HL-60/S4 (cell line): ENCODE data around the gene DHDDS.

Source experiments
- in situ Hi-C: fragments of 300-500 bp; cut with MboI; formaldehyde crosslinking; loops from 2 replicates; pipeline ENCODE4 v1.14.3; 2022; ENCODE audit warnings: low sequenced_read_pairs

The DHDDS gene

DNA sequence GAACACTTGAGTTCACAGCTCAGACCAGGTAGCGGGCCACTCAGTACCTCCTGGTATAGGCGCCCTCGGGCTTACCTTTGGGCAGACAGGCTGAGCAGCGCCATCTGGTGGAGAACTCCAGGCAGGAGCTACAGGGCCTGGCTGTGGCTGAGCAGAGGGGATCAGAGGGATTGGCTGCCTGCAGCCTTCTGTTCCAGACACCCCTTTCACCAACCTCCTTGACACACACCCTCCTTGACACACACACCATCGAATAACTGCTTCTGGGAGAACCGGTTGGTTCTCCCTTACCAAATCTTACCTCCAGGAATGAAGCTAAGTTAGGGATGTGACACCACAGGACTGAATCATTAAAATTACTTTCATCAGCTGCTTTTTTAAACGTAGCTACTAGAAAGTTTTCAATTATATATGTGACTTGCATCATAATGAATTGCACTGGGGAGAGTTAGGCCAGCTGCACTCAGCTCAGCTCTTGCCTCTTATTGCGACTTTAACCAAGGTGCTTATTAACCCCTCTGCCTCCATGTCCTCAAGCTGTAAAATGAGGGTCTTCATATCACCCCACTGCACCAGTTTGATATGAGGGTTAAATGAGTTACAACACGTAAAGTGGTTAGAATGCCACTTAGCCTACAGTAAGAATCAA lies 14.9 kb upstream of the DHDDS start:
- in situ Hi-C loops = no loop called here

DNA sequence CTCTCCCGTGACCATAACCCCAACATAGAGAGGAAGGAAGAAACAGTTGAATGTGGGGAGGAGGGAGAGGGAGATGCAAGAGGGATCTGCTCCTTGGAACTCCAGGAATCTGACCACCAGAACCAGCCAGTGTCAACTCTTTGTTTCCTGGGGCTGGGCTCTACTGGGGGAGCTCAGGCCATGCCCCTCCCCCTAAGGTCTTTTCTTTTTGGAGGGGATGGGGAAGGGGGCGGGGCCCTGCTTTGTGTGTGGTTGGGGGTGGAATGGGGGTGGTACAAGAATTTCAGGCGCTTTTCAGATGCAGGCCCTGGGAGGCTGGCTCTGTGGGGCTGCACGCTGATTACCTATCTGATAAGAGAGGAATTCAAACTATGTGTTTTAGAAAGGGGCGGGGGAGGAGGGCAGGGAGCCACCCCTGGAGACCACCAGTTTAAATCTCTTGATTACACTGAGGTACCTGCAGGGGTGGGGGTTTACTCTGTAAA lies 13.2 kb upstream of the DHDDS start:
- in situ Hi-C loops = no loop called here

DNA sequence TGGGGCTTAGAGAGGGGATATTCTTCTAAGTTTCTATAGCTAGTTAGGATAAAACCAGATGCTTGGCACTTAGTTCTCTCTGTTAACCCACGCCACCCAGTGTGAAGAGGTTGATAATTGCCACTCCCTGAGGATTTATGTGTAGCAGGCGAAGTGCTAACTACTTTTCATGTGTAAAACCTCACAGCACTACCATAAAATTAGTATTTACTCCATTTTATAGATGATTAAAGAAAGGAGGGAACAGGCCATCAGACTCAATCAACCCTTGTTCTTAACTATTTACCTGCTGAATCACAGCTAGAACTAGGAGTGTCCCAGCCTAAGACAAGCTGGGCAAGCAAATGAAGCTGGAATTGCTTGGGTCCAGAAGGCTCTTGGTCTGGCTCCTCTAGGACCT lies 12.6 kb upstream of the DHDDS start:
- in situ Hi-C loops = no loop called here

DNA sequence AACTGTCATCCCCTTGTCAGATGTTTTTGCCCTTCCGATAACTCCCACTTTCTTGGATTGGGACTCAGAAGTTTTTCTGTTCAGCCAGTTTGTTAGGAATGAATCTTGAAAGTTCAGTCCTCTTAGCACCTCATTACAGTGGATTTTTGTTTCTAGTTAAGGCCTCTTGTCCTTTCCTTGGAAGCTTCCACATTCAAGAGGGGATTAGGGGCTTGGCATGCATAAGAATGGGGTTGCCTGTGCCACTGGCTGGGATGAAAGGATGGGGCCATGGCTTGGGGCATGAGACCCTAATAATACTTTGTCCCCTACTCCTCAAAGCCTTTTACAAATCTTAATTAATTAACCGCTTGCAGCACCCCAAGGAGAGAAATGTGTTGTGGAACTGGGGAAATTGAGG lies 2.4 kb upstream of the DHDDS start:
- in situ Hi-C loops = no loop called here

DNA sequence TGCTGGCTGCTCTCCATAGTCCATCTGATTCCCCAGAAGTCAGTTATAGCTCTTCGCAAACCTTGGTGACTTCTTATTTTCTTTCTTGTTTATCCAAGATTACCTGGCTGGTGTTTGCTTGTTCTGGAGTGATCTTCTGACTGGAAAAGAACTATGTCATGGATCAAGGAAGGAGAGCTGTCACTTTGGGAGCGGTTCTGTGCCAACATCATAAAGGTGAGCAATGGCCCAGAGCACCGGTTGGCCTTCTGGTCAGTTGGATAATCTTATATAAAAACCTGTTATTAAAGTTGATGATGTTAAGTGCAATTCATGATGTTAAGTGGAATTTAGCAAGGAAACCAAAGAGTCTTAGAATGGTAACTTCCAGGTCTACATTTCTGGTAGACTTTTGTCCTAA lies 672 bp downstream of the DHDDS start:
- in situ Hi-C loops = no loop called here

DNA sequence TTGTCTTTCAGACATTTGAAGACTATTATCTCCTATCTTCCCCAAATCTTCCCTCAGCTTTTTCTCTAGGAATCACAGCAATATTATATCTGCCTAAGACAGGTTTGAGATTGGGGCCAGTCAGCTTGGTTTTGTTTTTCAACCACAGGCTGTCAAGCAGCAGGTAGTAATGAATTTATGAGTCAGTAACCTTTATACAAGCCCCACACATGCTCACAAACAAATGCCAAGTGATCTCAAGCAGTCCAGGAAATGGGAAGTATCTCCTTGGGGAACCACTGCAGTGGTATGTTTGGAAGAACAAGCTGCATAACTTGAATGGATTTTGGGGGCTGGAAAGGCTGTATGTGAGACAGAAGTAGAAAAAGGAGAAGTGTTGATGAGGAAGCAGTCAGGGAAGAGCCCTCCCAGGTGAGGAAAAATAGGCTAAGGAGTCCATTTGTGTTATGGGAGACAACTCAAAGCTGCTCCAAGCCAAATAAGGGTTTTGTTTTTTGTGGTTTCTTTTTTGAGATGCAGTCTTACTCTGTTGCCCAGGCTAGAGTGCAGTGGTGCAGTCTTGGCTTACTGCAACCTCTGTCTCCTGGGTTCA lies 2.1 kb downstream of the DHDDS start:
- in situ Hi-C loops = no loop called here

DNA sequence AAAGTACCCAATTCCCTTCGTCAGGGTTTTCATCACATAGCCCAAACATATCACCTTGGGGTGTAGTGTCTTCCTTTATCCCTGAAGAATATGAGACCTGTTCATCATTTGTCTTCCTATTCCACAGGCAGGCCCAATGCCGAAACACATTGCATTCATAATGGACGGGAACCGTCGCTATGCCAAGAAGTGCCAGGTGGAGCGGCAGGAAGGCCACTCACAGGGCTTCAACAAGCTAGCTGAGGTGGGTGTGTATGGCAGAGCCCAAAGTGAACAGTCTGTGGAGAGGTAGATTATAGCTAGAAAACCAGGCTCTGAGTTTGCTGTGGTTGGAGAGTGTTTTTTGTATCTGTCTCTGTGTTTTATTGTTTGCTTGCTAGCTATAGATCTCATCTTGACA lies 5.9 kb downstream of the DHDDS start:
- in situ Hi-C loops = no loop called here

DNA sequence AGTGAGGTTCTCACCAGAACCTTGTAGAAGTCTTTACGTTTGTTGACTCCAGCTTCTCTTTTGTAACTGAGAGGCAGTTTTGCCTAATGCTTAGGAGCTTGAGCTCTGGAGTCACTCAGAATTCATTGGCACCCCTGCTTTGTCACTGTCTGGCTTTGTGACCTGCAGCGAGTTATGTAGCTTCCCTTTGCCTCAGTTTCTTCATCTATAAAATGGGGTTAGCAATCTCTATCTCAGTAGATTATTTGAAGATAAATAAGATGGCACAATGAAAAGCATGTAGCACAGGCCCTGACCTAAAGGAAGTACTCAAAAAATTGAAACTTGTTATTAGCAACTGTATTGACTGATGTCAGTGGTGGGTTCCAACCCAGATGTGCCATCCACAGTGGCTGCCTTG lies 8.1 kb downstream of the DHDDS start:
- in situ Hi-C loops = no loop called here

DNA sequence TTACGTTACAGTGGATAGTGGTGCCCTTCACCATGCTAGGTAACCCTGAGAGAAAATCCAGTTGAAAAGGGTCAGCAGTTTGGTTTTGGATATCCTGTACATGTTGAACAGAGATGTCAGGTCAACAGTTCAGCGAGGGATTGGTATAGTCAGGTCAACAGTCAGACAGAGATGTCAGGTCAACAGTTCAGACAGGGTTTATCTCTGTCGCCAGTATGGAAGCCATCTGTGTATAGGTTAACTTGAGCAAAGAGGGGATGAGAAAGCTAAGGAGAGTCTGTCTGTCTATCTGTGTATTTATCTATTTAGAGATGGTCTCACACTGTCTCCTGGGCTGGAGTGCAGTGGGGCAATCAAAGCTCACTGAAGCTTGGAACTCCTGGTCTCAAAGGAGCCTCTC lies 17.7 kb downstream of the DHDDS start:
- in situ Hi-C loops = no loop called here

DNA sequence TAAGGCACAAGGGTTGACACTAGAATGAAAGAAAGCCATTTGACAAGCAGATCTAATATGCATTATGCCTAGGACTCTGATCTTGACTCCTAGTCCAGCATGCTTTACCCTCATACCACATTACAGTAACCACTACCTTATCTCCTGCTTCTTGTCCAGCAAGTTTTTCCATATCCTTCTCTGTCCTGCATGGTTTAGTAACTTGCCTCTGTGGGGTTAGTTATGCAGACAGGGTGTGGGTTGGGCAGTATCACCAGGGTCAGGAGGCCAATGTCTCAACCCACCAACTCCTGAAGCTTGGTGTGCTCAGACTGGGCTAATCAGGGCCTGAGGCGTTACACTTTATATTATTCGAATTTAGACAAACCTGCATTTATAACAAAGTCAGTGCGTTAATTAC lies 18.8 kb downstream of the DHDDS start:
- in situ Hi-C loops = no loop called here

DNA sequence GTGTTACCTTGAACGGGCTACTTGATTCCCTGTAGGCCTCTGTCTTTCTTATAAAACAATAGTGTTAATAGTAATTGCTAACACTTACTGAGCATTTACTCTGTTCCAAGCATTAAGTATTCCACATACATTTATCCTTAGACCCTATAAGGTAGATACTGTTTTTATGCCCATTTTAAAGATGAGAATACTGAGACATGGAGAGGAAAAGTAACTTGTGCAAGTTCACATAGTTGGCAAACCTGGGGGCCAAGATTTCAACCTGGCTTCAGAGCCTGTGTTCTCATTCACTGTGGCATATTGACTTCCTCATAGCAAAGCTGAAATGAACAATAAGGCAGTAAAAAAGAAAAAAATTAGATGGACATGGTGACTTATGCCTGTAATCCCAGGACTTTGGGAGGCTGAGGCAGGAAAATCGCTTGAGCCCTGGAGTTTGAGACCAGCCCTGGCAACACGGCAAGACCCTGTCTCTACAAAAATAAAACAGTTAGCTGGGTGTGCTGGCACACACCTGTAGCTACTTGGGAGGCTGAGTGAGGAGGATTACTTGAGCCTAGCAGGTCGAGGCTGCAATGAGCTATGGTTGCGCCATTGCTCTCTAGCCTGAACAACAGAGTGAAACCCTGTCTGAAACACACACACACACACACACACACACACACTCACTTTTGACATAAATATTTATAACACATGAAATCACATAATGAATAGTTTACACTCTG lies 20.5 kb downstream of the DHDDS start:
- in situ Hi-C loops = no loop called here

DNA sequence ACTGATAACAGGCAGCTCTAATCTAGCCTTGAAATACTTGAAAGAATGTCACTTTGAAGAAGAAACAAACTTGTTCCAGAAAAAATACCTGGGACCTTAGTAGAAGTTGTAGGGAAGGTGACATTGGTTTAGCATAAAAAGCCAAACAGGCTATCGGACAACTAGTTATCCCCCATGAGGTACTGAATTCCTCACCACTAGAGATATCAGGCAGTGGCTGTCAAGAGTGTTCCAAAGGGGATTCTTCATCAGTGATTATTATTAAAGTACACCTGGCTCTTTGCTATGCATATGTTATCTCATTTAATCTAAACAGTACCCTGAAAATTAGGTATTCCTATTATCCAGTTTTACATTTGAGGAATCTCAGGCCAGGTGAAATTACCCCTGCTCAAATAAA lies 27.0 kb downstream of the DHDDS start:
- in situ Hi-C loops = no loop called here

DNA sequence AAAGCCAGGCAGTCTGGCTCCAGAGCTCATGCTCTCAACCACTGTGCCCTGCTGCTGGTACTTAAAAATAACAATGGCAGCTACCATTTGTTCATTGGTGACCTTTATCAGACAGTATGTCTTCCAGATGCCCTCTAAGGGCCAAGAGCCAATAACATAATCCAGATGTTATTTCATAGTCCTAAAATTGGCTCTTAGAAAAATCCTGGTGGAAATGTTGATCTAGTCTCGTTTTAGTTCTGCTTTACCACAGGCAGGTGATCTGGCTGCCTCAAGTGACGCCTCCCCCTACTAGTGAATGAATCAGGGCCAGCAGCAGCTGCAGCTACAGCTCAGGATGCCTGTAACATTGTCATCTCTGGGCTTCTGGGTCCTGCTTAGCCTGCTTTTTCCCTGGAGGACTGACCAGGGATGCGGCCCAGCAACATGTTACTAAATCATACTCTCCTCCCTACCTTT lies 27.5 kb downstream of the DHDDS start:
- in situ Hi-C loops = no loop called here

DNA sequence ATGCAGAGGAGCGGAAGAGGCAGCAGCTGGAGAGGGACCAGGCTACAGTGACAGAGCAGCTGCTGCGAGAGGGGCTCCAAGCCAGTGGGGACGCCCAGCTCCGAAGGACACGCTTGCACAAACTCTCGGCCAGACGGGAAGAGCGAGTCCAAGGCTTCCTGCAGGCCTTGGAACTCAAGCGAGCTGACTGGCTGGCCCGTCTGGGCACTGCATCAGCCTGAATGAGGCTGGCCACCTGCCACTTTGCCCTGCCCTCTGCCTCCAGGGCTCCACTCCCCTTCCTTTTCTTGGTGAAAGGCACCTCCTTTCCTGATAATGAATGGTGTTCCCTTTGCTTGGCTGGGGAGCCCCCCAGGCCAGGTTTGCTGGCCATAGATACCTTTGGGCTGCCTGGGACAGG lies 36.8 kb downstream of the DHDDS start:
- in situ Hi-C loops = no loop called here

DNA sequence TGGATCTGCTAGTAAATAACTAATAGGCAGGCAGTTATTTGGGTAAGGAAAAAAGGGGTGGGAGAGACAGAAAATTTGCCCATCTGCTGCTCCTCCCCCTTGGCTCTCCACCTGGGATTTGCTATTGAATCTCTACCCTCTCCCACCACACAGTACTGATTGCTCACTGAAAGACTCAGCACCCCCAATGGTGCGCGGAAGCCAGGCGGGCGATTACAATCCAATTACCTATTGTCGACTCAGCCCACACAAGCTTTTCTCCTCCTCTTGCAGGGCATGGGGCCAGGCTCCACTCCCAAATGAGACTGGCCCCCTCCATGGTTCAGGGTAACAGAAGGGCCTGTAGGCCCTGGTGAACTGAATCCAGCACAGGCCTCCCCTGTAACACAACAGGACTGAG lies 37.4 kb downstream of the DHDDS start:
- in situ Hi-C loops = no loop called here

DNA sequence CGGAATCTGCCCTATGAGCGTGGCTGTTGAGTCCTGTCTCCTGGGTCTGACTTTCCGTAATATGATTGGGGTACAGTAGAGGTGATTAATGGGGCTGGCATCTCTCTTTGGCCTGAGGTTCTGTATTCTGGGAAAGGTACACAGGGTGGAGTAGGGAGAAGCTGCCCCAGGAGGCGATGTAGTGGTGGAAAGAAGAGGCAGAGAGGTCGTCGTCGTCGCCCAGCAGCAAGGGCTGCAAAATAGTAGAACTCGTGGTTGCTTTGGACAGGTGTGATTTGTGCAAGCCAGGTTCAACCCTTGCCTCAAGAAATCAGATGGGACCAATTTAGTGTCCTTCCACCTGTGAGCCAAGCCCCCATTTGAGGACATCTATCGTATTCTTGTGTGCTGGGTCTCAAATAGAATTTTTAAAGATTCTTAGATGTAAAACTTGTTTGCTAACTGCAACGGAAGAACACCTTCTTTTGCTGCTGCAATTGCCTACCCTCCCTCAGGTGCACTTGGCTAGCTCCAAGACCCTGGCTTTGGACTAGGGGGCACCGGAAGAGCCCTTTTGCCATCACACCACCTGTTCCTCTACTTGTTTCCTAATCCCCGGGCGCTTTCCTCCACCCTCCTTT lies 38.9 kb downstream of the DHDDS start:
- in situ Hi-C loops = no loop called here

DNA sequence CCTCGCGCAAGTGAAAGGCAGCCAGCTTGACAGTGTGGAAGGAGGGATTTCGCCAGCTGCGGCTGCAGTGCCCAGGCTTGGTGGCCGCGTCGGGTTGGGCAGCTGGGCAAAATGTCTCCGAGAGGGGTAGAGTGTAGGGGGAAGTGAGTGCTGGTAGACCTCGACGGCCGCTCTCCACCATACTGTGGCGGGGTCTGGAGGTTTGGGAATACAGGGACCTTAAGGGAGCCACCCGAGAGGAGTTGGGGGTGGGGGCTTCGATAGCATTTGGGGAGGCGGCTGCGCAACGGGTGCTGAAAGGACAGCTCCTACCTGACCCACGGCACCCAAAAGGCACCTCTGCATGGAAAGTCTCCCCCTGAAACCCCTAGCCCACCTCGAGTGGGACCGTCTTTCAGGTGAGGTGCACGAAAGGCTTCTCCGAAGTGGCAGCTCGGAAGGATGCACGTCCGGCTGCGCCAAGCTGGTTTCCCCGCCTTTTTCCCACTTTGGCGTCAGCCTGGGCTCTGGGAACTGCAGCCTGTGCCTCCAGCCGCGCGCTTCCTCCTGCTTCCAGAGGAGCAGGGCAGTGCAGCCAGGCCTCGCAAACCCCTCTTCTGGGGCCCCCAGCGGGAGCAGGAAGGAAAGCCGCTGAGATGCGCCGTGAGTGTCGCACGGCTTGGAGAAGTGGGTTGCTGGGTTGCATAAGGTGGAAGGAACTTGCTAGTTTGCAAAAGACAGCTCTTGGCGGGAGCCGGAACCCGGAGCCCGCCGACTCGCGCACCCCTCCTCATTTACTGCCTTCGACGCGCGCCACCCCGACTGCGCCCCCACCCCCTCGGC lies 39.6 kb downstream of the DHDDS start:
- in situ Hi-C loops = no loop called here

DNA sequence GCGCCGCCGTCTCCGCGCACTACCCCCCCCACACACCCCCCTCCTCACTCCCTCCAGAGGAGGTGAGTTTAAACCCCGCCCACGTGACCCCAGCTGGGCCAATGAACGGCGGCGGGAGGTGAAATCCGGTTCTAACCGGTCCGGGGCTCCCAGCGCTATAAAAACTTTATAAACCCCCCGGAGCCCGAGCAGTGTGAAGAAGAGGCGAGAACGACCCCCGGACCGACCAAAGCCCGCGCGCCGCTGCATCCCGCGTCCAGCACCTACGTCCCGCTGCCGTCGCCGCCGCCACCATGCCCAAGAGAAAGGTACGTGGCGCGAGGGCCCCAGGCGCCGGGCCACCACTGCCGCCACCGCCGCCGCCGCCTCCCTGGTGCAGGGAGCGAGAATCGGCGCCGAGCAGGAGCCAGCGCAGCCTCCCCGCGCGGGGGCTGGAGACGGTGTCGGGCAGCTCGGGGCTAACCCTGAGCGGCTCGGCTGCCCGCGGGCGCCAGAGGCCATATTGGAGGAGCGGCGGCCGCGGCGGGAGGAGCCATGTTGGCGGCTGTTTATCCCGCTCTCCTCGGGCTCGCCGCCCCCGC lies 40.3 kb downstream of the DHDDS start, which contains the start of gene HMGN2:
TSS of gene HMGN2 (plus strand) at position 121 of the 581 bp plus-strand sequence. CDS start at position 294, 173 bp downstream.
- in situ Hi-C loops = no loop called here

DNA sequence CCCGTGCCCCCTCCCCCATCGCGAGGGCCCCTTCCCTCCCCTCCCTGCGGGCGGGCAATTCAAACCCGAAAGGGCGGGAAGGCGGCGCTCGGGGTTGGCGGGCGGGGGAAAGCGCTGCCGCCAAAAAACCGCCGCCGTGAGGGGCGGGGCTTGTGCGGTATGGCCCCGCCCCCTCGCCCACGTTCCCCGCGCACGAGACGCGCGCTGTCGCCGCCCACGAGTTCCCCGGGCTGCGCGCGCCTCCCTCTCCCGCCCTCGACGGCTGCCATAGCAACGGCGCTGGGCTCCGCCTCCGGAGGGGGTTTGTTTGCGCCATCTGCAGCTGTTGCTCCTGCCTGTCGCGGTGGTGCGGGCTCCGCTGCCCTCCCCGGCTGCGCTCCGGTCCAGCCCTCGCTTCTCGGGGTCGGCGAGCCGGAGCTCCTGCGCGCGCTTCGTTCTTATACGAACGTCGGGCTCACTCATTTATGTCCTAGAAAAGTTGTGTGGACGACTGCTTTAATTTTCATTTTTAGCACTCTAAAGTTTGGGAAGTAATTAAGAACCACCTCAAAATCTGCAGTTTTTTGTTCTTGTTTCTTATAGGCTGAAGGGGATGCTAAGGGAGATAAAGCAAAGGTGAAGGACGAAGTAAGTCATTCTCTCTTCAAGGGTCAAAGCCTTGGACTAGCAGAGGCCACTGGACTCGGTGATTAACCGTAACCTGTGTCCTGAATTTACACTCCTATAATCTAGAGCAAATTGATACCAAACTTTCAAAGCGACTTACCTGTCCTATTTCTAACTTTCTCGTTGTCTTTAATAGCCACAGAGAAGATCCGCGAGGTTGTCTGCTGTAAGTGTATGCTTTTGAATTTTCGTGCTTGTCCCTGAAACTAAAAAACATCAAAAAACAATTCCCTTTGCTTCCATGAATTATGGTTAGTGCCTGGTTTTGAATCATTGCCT lies 41.1 kb downstream of the DHDDS start:
- in situ Hi-C loops = no loop called here
